ENCODE data around the gene ESX1.

DNA sequence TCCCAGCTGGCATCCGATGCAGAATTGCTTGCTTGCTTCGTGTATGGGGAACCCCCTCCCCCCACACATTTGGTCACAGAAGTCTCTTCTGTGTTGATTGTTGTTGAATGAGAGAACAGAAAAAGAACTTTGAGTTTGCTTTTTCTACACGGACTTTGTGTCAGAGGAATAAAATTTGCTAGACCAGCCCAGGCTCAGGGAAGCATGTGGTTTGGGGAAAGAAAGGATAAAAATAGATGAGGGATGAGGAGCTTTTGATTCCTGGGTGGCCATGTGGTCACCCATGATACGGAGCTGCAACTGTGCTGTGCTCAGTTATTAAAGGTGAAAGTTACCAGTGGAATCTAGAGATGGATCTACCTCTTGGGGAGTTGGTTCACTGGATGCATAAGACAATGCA, 34.2 kb upstream of the ESX1 start:
- no peak for TF ChIP-seq EZH2 (IDR thresholded peaks at IDR 0.05; ENCODE audit: borderline replicate concordance, low read length)
- TF ChIP-seq, protein P1, sequence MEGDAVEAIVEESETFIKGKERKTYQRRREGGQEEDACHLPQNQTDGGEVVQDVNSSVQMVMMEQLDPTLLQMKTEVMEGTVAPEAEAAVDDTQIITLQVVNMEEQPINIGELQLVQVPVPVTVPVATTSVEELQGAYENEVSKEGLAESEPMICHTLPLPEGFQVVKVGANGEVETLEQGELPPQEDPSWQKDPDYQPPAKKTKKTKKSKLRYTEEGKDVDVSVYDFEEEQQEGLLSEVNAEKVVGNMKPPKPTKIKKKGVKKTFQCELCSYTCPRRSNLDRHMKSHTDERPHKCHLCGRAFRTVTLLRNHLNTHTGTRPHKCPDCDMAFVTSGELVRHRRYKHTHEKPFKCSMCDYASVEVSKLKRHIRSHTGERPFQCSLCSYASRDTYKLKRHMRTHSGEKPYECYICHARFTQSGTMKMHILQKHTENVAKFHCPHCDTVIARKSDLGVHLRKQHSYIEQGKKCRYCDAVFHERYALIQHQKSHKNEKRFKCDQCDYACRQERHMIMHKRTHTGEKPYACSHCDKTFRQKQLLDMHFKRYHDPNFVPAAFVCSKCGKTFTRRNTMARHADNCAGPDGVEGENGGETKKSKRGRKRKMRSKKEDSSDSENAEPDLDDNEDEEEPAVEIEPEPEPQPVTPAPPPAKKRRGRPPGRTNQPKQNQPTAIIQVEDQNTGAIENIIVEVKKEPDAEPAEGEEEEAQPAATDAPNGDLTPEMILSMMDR (conservative IDR thresholded peaks at IDR 0.05 in 1 of 2, IDR thresholded peaks at IDR 0.05 in 1 of 2; ENCODE audit: extremely low read depth in 1 of 2, insufficient read depth in 1 of 2, low read depth in 1 of 2, low read length in 2 of 2): no peak
